GM21447 (cell line): ENCODE data around the gene NDUFS2.
"Not testable (repeated sequence)": the region's sequence is repeated elsewhere in the genome, so short reads cannot be mapped to it uniquely, and the experiment has no call there.

Experiments used
- ATAC-seq: cut with Tn5 transposase; IDR thresholded peaks from one replicate; pipeline ENCODE4 v1.9.1; 2021; ENCODE audit not compliant: unreplicated experiment

NDUFS2 gene

GRCh38 chr1:161242313-161242712 is 40.1 kb downstream of the NDUFS2 start:
- ATAC-seq: no peak

GRCh38 chr1:161244888-161245287 is 42.7 kb downstream of the NDUFS2 start:
- no peak for ATAC-seq

- ATAC-seq: not testable (repeated sequence)
Observed at GRCh38 chr1:161250100-161250499, 47.9 kb downstream of the NDUFS2 start.

GRCh38 chr1:161250829-161251228 is 48.7 kb downstream of the NDUFS2 start:
- ATAC-seq: no peak

- no peak for ATAC-seq
Observed at GRCh38 chr1:161251579-161251978, 49.4 kb downstream of the NDUFS2 start.

- not testable (repeated sequence) for ATAC-seq
Observed at GRCh38 chr1:161255302-161255701, 53.1 kb downstream of the NDUFS2 start.

GRCh38 chr1:161255955-161256520 is 53.9 kb downstream of the NDUFS2 start:
- not testable (repeated sequence) for ATAC-seq

- not testable (repeated sequence) for ATAC-seq
Observed at GRCh38 chr1:161257109-161257508, 54.9 kb downstream of the NDUFS2 start.

GRCh38 chr1:161258439-161259344 is 56.5 kb downstream of the NDUFS2 start, which contains the start of gene PCP4L1:
Gene PCP4L1 (plus strand): TSS chr1:161258745. CDS start chr1:161258975, 230 bp downstream.
- no peak for ATAC-seq

GRCh38 chr1:161259345-161259702 is 57.2 kb downstream of the NDUFS2 start:
- ATAC-seq: no peak

GRCh38 chr1:161259765-161260164 is 57.6 kb downstream of the NDUFS2 start:
- ATAC-seq: no peak

- no peak for ATAC-seq
Observed at GRCh38 chr1:161260376-161261260, 58.5 kb downstream of the NDUFS2 start.

GRCh38 chr1:161261261-161262235 is 59.4 kb downstream of the NDUFS2 start:
- ATAC-seq: no peak
